Liver (tissue), 9 donors: ENCODE results near the gene ILKAP. TPM values are rescaled to one million over a fixed set of nuclear protein-coding genes. Genes with fewer than 3 reads are reported as not detected.

ENCODE experiments used
- DNase-seq: peaks from one replicate; pipeline ENCODE4 v3.0.0-alpha.2; 2017; ENCODE audit warnings: low spot score
- H3K27ac ChIP-seq, 2 donors: one replicate each; pipeline ENCODE4 v1.7.0; 2013; ENCODE audit warnings: inconsistent platforms in 2 of 2, low read length in 2 of 2, control low read depth in 1 of 2, low read depth in 1 of 2, mild to moderate bottlenecking in 1 of 2
- H3K27me3 ChIP-seq, 4 donors: one replicate each; pipeline versions ENCODE4 v1.6.1 to v1.7.0; 2013; ENCODE audit warnings: low read length in 3 of 4, inconsistent platforms in 1 of 4, mild to moderate bottlenecking in 1 of 4, moderate library complexity in 1 of 4; ENCODE audit not compliant: control insufficient read depth in 4 of 4, insufficient read depth in 4 of 4
- H3K36me3 ChIP-seq, 4 donors: one replicate each; pipeline versions ENCODE4 v1.6.1 to v1.7.0; 2013; ENCODE audit warnings: low read length in 3 of 4, mild to moderate bottlenecking in 3 of 4, low read depth in 1 of 4, moderate library complexity in 1 of 4; ENCODE audit not compliant: control insufficient read depth in 4 of 4, insufficient read depth in 3 of 4
- H3K4me1 ChIP-seq, 4 donors: one replicate each; pipeline versions ENCODE4 v1.6.1 to v1.7.0; 2013; ENCODE audit warnings: low read length in 3 of 4, mild to moderate bottlenecking in 3 of 4, moderate library complexity in 1 of 4; ENCODE audit not compliant: control insufficient read depth in 4 of 4, insufficient read depth in 4 of 4
- H3K4me3 ChIP-seq, 3 donors: one replicate each; pipeline versions ENCODE4 v1.6.1 to v1.7.0; 2013; ENCODE audit warnings: low read length in 3 of 3, control low read depth in 1 of 3, low read depth in 1 of 3, mild to moderate bottlenecking in 1 of 3
- H3K9ac ChIP-seq, 2 donors: one replicate each; pipeline ENCODE4 v1.7.0; 2013; ENCODE audit warnings: low read length in 2 of 2, mild to moderate bottlenecking in 2 of 2, moderate library complexity in 2 of 2, control low read depth in 1 of 2, low read depth in 1 of 2
- H3K9me3 ChIP-seq, 4 donors: one replicate each; pipeline versions ENCODE4 v1.6.1 to v1.7.0; 2013; ENCODE audit warnings: low read length in 3 of 4; ENCODE audit not compliant: control insufficient read depth in 4 of 4
- EGR1 ChIP-seq, 2 donors: IDR thresholded peaks; 2 replicates each; pipeline ENCODE4 v1.6.1; 2016 to 2018; ENCODE audit warnings: antibody characterized with exemption in 2 of 2, low read depth in 2 of 2
- FOXA1 ChIP-seq: IDR thresholded peaks from 2 replicates; pipeline ENCODE4 v1.6.1; 2016; ENCODE audit warnings: antibody characterized with exemption
- FOXA2 ChIP-seq: IDR thresholded peaks from 2 replicates; pipeline ENCODE4 v1.6.1; 2016; ENCODE audit warnings: antibody characterized with exemption
- GABPA ChIP-seq, 2 donors: IDR thresholded peaks in 1 of 2; conservative IDR thresholded peaks in 1 of 2; 2 replicates each; pipeline ENCODE4 v1.6.1; 2016; ENCODE audit warnings: antibody characterized with exemption in 2 of 2, mild to moderate bottlenecking in 1 of 2, moderate library complexity in 1 of 2
- HNF4A ChIP-seq, 2 donors: conservative IDR thresholded peaks; 2 replicates each; pipeline ENCODE4 v1.6.1; 2016; ENCODE audit warnings: antibody characterized with exemption in 2 of 2, mild to moderate bottlenecking in 2 of 2
- HNF4G ChIP-seq: IDR thresholded peaks from 2 replicates; pipeline ENCODE4 v1.6.1; 2016; ENCODE audit warnings: antibody characterized with exemption
- JUND ChIP-seq, 2 donors: IDR thresholded peaks; 2 replicates each; pipeline ENCODE4 v1.6.1; 2016; ENCODE audit warnings: antibody characterized with exemption in 2 of 2
- NR2F2 ChIP-seq: IDR thresholded peaks from 2 replicates; pipeline ENCODE4 v1.6.1; 2016; ENCODE audit warnings: antibody characterized with exemption
- RAD21 ChIP-seq, 2 donors: IDR thresholded peaks; 2 replicates each; pipeline ENCODE4 v1.6.1; 2016; ENCODE audit warnings: antibody characterized with exemption in 2 of 2, mild to moderate bottlenecking in 2 of 2
- RXRA ChIP-seq, 2 donors: IDR thresholded peaks; 2 replicates each; pipeline ENCODE4 v1.6.1; 2017 to 2018; ENCODE audit warnings: antibody characterized with exemption in 2 of 2, mild to moderate bottlenecking in 1 of 2
- SP1 ChIP-seq: IDR thresholded peaks from 2 replicates; pipeline ENCODE4 v1.6.1; 2018; ENCODE audit warnings: antibody characterized with exemption, mild to moderate bottlenecking
- TAF1 ChIP-seq: conservative IDR thresholded peaks from 2 replicates; pipeline ENCODE4 v1.6.1; 2016; ENCODE audit warnings: antibody characterized with exemption, mild to moderate bottlenecking
- YY1 ChIP-seq: IDR thresholded peaks from 2 replicates; pipeline ENCODE4 v1.6.1; 2016; ENCODE audit warnings: antibody characterized with exemption, mild to moderate bottlenecking
- ZBTB33 ChIP-seq: IDR thresholded peaks from 2 replicates; pipeline ENCODE4 v1.6.1; 2016; ENCODE audit warnings: antibody characterized with exemption
- WGBS: extraction: QIAGEN DNeasy Blood & Tissue Kit; methylation state at CpG from one replicate; pipeline ENCODE4 v1.1.7; 2013; 5-methylcytosine and 5-hydroxymethylcytosine counted together
- polyA plus RNA-seq, 2 donors: library from polyadenylated mRNA; stranded (reverse) in 1 of 2; unstranded in 1 of 2; fragments of 200-250 nt in 1 of 2; fragments of >200 nt in 1 of 2; fragmentation: Nextera tagmentation in 1 of 2; extraction: Ambion mirVana in 1 of 2; gene quantifications; one replicate each; pipeline versions ENCODE4 v1.2.1 to v1.2.3, GENCODE V29; 2013 to 2015
- total RNA-seq, 2 donors: library from RNA; depleted of rRNA; stranded (reverse); fragments of >200 nt; gene quantifications; one replicate each; pipeline ENCODE4 v1.2.3, GENCODE V29; 2014
- TF ChIP-seq, protein P1 (sequence below): fragments of 150-350 bp; IDR thresholded peaks from 2 replicates; pipeline ENCODE4 v1.5.1; 2017; ENCODE audit warnings: improper control_type of control experiment, low read depth, low read length; ENCODE audit not compliant: missing input control
- TF ChIP-seq, protein P2 (sequence below): IDR thresholded peaks from 2 replicates; pipeline ENCODE4 v1.6.1; 2016; ENCODE audit warnings: antibody characterized with exemption
- TF ChIP-seq, protein P3 (sequence below): IDR thresholded peaks from 2 replicates; pipeline ENCODE4 v1.6.1; 2016; ENCODE audit warnings: antibody characterized with exemption, mild to moderate bottlenecking
- TF ChIP-seq, protein P4 (sequence below): IDR thresholded peaks from 2 replicates; pipeline ENCODE4 v1.6.1; 2016; ENCODE audit warnings: antibody characterized with exemption
- donor health status: healthy.
- donor health status: healthy.
- donor health status: healthy.
- donor health status: healthy.
- donor health status: healthy.

The ILKAP gene
- total and polyA plus RNA-seq, 4 donors: 15.0 to 21.1 (median 20.0) TPM

- no peaks in the 10 kb centered on the region for H3K9me3 ChIP-seq
- H3K4me1 ChIP-seq: peaks cover 0 to 11% (median 5%) of the 10 kb centered on the region in 4 donors
- WGBS: 11% methylated on average over 59 of the region's 61 CpGs
- H3K36me3 ChIP-seq: no peaks in the 10 kb centered on the region
- TF ChIP-seq JUND (IDR thresholded peaks at IDR 0.05): no peak
- TF ChIP-seq HNF4A (conservative IDR thresholded peaks at IDR 0.05): no peak
- TF ChIP-seq, protein P1, sequence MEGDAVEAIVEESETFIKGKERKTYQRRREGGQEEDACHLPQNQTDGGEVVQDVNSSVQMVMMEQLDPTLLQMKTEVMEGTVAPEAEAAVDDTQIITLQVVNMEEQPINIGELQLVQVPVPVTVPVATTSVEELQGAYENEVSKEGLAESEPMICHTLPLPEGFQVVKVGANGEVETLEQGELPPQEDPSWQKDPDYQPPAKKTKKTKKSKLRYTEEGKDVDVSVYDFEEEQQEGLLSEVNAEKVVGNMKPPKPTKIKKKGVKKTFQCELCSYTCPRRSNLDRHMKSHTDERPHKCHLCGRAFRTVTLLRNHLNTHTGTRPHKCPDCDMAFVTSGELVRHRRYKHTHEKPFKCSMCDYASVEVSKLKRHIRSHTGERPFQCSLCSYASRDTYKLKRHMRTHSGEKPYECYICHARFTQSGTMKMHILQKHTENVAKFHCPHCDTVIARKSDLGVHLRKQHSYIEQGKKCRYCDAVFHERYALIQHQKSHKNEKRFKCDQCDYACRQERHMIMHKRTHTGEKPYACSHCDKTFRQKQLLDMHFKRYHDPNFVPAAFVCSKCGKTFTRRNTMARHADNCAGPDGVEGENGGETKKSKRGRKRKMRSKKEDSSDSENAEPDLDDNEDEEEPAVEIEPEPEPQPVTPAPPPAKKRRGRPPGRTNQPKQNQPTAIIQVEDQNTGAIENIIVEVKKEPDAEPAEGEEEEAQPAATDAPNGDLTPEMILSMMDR: peak; percentile 12
- TF ChIP-seq, protein P2, sequence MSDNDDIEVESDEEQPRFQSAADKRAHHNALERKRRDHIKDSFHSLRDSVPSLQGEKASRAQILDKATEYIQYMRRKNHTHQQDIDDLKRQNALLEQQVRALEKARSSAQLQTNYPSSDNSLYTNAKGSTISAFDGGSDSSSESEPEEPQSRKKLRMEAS: no peak
- TF ChIP-seq EGR1 (IDR thresholded peaks at IDR 0.05; ENCODE audit: low read depth in 2 of 2): no peak
- TF ChIP-seq HNF4G: no peak
- H3K9ac ChIP-seq: no peak within 1 kb of the TSS
- H3K4me3 ChIP-seq: peak within 1 kb of the TSS in 1 of 3 donors; percentile 54
- no peak within 1 kb of the TSS for H3K27ac ChIP-seq
- H3K27me3 ChIP-seq: no peaks in the 10 kb centered on the region
- peak; percentile 69 for DNase-seq
Measured at GRCh38 chr2:238158509-238159070, 44.9 kb downstream of the ILKAP start, which contains the start of gene ERFE. Gene ERFE (plus strand): TSS chr2:238158970. CDS start chr2:238159008, 38 bp downstream.

- Histone ChIP-seq H3K9me3 (no peaks in the 10 kb centered on the region), H3K27me3 (no peaks in the 10 kb centered on the region), H3K4me1 (peaks cover 0 to 7% (median 3%) of the 10 kb centered on the region in 4 donors), H3K9ac (no peak overlapping the region), H3K4me3 (no peak overlapping the region), H3K36me3 (no peaks in the 10 kb centered on the region), H3K27ac (no peak overlapping the region)
- TF ChIP-seq HNF4G (no peak), SP1 (no peak), YY1 (no peak), NR2F2 (no peak), TAF1 (no peak), HNF4A (conservative IDR thresholded peaks at IDR 0.05) (no peak), GABPA (IDR thresholded peaks at IDR 0.05 in 1 of 2, conservative IDR thresholded peaks at IDR 0.05 in 1 of 2) (no peak), EGR1 (IDR thresholded peaks at IDR 0.05; ENCODE audit: low read depth in 2 of 2) (no peak), RAD21 (IDR thresholded peaks at IDR 0.05) (no peak), RXRA (IDR thresholded peaks at IDR 0.05) (no peak), ZBTB33 (no peak), JUND (IDR thresholded peaks at IDR 0.05) (no peak), FOXA1 (no peak), FOXA2 (no peak)
- TF ChIP-seq, protein P3, sequence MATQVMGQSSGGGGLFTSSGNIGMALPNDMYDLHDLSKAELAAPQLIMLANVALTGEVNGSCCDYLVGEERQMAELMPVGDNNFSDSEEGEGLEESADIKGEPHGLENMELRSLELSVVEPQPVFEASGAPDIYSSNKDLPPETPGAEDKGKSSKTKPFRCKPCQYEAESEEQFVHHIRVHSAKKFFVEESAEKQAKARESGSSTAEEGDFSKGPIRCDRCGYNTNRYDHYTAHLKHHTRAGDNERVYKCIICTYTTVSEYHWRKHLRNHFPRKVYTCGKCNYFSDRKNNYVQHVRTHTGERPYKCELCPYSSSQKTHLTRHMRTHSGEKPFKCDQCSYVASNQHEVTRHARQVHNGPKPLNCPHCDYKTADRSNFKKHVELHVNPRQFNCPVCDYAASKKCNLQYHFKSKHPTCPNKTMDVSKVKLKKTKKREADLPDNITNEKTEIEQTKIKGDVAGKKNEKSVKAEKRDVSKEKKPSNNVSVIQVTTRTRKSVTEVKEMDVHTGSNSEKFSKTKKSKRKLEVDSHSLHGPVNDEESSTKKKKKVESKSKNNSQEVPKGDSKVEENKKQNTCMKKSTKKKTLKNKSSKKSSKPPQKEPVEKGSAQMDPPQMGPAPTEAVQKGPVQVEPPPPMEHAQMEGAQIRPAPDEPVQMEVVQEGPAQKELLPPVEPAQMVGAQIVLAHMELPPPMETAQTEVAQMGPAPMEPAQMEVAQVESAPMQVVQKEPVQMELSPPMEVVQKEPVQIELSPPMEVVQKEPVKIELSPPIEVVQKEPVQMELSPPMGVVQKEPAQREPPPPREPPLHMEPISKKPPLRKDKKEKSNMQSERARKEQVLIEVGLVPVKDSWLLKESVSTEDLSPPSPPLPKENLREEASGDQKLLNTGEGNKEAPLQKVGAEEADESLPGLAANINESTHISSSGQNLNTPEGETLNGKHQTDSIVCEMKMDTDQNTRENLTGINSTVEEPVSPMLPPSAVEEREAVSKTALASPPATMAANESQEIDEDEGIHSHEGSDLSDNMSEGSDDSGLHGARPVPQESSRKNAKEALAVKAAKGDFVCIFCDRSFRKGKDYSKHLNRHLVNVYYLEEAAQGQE: no peak
- TF ChIP-seq, protein P2: no peak
- TF ChIP-seq, protein P4, sequence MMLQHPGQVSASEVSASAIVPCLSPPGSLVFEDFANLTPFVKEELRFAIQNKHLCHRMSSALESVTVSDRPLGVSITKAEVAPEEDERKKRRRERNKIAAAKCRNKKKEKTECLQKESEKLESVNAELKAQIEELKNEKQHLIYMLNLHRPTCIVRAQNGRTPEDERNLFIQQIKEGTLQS: no peak
- TF ChIP-seq, protein P1: no peak
- WGBS: 70% methylated on average over 21 of the region's 21 CpGs
- DNase-seq: no peak
Measured at GRCh38 chr2:238158018-238158508, 45.4 kb downstream of the ILKAP start.
